ENCODE measurements around the gene TMEM273. TPM values are rescaled to one million over a fixed set of nuclear protein-coding genes. Genes with fewer than 3 reads are reported as not detected.

The TMEM273 gene
- total RNA-seq, 4 donors from 2014 or later = 1.3 to 10.6 (median 6.8) TPM

- Histone ChIP-seq H3K27me3 (no peaks in the 10 kb centered on the region), H3K36me3 (no peaks in the 10 kb centered on the region), H3K27ac (no peak overlapping the region), H3K4me1 (peaks cover 21% of the 10 kb centered on the region), H3K9me3 (no peaks in the 10 kb centered on the region), H3K4me3 (no peak overlapping the region)
- WGBS = 67% methylated on average over 4 of the region's 4 CpGs
- TF ChIP-seq POLR2AphosphoS5 (IDR thresholded peaks at IDR 0.05) (no peak), POLR2A (IDR thresholded peaks at IDR 0.05) (no peak)
- no peak for DNase-seq (ENCODE audit: low spot score in 2 of 2)
Measured at GRCh38 chr10:49173853-49174252, 14.3 kb downstream of the TMEM273 start.

GRCh38 chr10:49173201-49173772 lies 14.9 kb downstream of the TMEM273 start:
- no peaks in the 10 kb centered on the region for H3K27me3 ChIP-seq

GRCh38 chr10:49172777-49173132 lies 15.4 kb downstream of the TMEM273 start:
- H3K9me3 ChIP-seq = no peaks in the 10 kb centered on the region
- H3K27ac ChIP-seq = no peak overlapping the region
- no peak overlapping the region for H3K4me3 ChIP-seq
- DNase-seq (ENCODE audit: low spot score in 2 of 2) = no peak
- H3K27me3 ChIP-seq = no peaks in the 10 kb centered on the region
- H3K36me3 ChIP-seq = no peaks in the 10 kb centered on the region
- 91% methylated on average over 3 of the region's 3 CpGs for WGBS
- peaks cover 18% of the 10 kb centered on the region for H3K4me1 ChIP-seq
- TF ChIP-seq EP300 (IDR thresholded peaks at IDR 0.05) = no peak
- no peak for TF ChIP-seq POLR2AphosphoS5 (IDR thresholded peaks at IDR 0.05)
- TF ChIP-seq CTCF (IDR thresholded peaks at IDR 0.05) = no peak
- no peak for TF ChIP-seq POLR2A (IDR thresholded peaks at IDR 0.05)

More at GRCh38 chr10:49173201-49173772, 14.9 kb downstream of the TMEM273 start:
- no peak overlapping the region for H3K4me3 ChIP-seq
- TF ChIP-seq POLR2A (IDR thresholded peaks at IDR 0.05) (no peak), EP300 (IDR thresholded peaks at IDR 0.05) (no peak), CTCF (IDR thresholded peaks at IDR 0.05) (no peak), POLR2AphosphoS5 (IDR thresholded peaks at IDR 0.05) (no peak)
- DNase-seq (ENCODE audit: low spot score in 2 of 2) = no peak
- H3K36me3 ChIP-seq = no peaks in the 10 kb centered on the region
- H3K9me3 ChIP-seq = no peaks in the 10 kb centered on the region
- WGBS = 95% methylated on average over 11 of the region's 11 CpGs
- H3K4me1 ChIP-seq = peaks cover 21% of the 10 kb centered on the region
- no peak overlapping the region for H3K27ac ChIP-seq

- H3K4me3 ChIP-seq = no peak overlapping the region
- no peaks in the 10 kb centered on the region for H3K36me3 ChIP-seq
- H3K27ac ChIP-seq = no peak overlapping the region
- no peak for TF ChIP-seq POLR2AphosphoS5 (IDR thresholded peaks at IDR 0.05)
- TF ChIP-seq POLR2A (IDR thresholded peaks at IDR 0.05) = no peak
- no peak for TF ChIP-seq CTCF (IDR thresholded peaks at IDR 0.05)
- no peak for TF ChIP-seq EP300 (IDR thresholded peaks at IDR 0.05)
- H3K27me3 ChIP-seq = no peaks in the 10 kb centered on the region
- H3K9me3 ChIP-seq = no peaks in the 10 kb centered on the region
- no peak for DNase-seq (ENCODE audit: low spot score in 2 of 2)
- 94% methylated on average over 3 of the region's 4 CpGs for WGBS
- H3K4me1 ChIP-seq = peaks cover 16% of the 10 kb centered on the region
Measured at GRCh38 chr10:49172061-49172776, 16.0 kb downstream of the TMEM273 start.

- no peak overlapping the region for H3K27ac ChIP-seq
- no peak overlapping the region for H3K4me3 ChIP-seq
- DNase-seq (ENCODE audit: low spot score in 2 of 2) = no peak
- TF ChIP-seq CTCF (IDR thresholded peaks at IDR 0.05) (no peak), POLR2A (IDR thresholded peaks at IDR 0.05) (no peak), EP300 (IDR thresholded peaks at IDR 0.05) (no peak)
- H3K9me3 ChIP-seq = no peaks in the 10 kb centered on the region
- peaks cover 11% of the 10 kb centered on the region for H3K4me1 ChIP-seq
- H3K36me3 ChIP-seq = no peaks in the 10 kb centered on the region
- 73% methylated on average over 5 of the region's 7 CpGs for WGBS
- no peaks in the 10 kb centered on the region for H3K27me3 ChIP-seq
Measured at GRCh38 chr10:49171326-49172060, 16.7 kb downstream of the TMEM273 start.

All from suprapubic skin (tissue), 4 donors.